Measurements from ENCODE around the gene MVK. TPM values are rescaled to one million over a fixed set of nuclear protein-coding genes. Genes with fewer than 3 reads are reported as not detected.

Gene MVK
- total and polyA plus RNA-seq, 2 experiments from 2014 or later, result 16.7 to 40.1 TPM

DNA sequence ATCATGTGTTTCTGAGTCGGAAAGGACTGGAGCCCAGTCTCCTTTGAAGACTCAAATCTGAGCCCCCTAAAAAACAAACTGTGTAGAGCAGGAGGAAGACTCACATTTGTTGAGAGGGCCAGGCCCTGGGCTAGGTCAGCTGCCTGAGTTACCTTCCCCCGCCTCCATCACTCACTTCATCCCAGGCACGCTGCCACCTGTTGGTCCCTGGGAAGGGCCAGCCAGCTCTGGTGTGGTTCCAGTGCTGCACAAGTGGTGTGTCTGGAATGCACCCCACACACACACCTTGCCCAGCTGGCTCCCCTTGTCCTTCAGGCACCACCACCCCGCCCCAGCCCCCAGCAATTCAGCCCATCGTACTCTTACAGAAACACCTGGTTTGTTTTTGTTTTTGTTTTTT, 9.0 kb downstream of the MVK start:
- H3K4me1 Mint-ChIP-seq, result peaks cover 2% of the 10 kb centered on the region; the same call in 1 of the 3 replicates
- DNase-seq (ENCODE audit: low spot score) (peak; percentile 49), ATAC-seq (peak; percentile 84)
- Histone ChIP-seq H2AFZ (no peak overlapping the region), H3F3A (replicated peaks; ENCODE audit: low read depth) (no peaks in the 10 kb centered on the region), H3K79me2 (replicated peaks; ENCODE audit: insufficient read depth) (peaks cover 5% of the 10 kb centered on the region; the same call in 1 of the 2 replicates), H3K4me1 (ENCODE audit: insufficient read depth) (no peaks in the 10 kb centered on the region), H3K4me2 (no peak overlapping the region), H3K4me3 (no peak overlapping the region), H4K20me1 (replicated peaks; ENCODE audit: insufficient read depth) (no peaks in the 10 kb centered on the region; the same call in 1 of the 2 replicates), H3K27ac (ENCODE audit: low read depth) (no peak overlapping the region), H3K36me3 (ENCODE audit: insufficient read depth) (peaks cover 10% of the 10 kb centered on the region), H3K27me3 (ENCODE audit: insufficient read depth) (no peaks in the 10 kb centered on the region), H3K9me2 (ENCODE audit: insufficient read depth) (no peaks in the 10 kb centered on the region)
- TF ChIP-seq, protein P1, sequence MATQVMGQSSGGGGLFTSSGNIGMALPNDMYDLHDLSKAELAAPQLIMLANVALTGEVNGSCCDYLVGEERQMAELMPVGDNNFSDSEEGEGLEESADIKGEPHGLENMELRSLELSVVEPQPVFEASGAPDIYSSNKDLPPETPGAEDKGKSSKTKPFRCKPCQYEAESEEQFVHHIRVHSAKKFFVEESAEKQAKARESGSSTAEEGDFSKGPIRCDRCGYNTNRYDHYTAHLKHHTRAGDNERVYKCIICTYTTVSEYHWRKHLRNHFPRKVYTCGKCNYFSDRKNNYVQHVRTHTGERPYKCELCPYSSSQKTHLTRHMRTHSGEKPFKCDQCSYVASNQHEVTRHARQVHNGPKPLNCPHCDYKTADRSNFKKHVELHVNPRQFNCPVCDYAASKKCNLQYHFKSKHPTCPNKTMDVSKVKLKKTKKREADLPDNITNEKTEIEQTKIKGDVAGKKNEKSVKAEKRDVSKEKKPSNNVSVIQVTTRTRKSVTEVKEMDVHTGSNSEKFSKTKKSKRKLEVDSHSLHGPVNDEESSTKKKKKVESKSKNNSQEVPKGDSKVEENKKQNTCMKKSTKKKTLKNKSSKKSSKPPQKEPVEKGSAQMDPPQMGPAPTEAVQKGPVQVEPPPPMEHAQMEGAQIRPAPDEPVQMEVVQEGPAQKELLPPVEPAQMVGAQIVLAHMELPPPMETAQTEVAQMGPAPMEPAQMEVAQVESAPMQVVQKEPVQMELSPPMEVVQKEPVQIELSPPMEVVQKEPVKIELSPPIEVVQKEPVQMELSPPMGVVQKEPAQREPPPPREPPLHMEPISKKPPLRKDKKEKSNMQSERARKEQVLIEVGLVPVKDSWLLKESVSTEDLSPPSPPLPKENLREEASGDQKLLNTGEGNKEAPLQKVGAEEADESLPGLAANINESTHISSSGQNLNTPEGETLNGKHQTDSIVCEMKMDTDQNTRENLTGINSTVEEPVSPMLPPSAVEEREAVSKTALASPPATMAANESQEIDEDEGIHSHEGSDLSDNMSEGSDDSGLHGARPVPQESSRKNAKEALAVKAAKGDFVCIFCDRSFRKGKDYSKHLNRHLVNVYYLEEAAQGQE (IDR thresholded peaks at IDR 0.05; ENCODE audit: unreplicated experiment), result no peak
- TF ChIP-seq, protein P2, sequence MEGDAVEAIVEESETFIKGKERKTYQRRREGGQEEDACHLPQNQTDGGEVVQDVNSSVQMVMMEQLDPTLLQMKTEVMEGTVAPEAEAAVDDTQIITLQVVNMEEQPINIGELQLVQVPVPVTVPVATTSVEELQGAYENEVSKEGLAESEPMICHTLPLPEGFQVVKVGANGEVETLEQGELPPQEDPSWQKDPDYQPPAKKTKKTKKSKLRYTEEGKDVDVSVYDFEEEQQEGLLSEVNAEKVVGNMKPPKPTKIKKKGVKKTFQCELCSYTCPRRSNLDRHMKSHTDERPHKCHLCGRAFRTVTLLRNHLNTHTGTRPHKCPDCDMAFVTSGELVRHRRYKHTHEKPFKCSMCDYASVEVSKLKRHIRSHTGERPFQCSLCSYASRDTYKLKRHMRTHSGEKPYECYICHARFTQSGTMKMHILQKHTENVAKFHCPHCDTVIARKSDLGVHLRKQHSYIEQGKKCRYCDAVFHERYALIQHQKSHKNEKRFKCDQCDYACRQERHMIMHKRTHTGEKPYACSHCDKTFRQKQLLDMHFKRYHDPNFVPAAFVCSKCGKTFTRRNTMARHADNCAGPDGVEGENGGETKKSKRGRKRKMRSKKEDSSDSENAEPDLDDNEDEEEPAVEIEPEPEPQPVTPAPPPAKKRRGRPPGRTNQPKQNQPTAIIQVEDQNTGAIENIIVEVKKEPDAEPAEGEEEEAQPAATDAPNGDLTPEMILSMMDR (conservative IDR thresholded peaks at IDR 0.05; ENCODE audit: low read depth in 2 of 2), result peak in 1 of 2 experiments; percentile 50; a peak in 2 of 4 replicates
- peaks cover 8% of the 10 kb centered on the region for H3K27me3 Mint-ChIP-seq (ENCODE audit: insufficient read depth, low read depth, poor library complexity)
- H3K4me3 Mint-ChIP-seq, result no peak overlapping the region
- no peak overlapping the region; the same call in 1 of the 2 replicates for H3K27ac Mint-ChIP-seq
- H3K36me3 Mint-ChIP-seq (ENCODE audit: low read depth), result peaks cover 48% of the 10 kb centered on the region
- no peaks in the 10 kb centered on the region for H3K9me3 Mint-ChIP-seq

DNA sequence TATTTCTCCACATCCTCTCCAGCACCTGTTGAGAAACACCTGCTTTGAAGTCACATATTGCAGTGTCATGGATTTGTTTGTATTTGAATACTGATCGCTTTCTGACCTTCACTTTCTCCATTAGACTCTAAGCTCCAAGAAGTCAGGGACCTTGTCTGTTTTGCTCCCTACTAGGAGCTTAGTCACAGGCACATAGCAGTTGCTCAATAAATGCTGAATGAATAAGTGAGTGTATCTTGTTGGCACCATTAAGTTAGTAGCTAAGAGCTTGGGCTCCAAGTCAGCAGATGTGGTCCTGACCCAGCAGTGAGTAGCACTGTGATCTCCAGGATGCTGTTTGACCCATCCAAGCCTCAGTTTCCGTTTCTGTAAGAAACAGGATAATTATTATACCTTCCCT, 10.1 kb downstream of the MVK start:
- H3K4me3 ChIP-seq, result no peak overlapping the region
- H3K9me2 ChIP-seq (ENCODE audit: insufficient read depth), result no peaks in the 10 kb centered on the region
- no peaks in the 10 kb centered on the region for H3K4me1 ChIP-seq (ENCODE audit: insufficient read depth)
- no peak overlapping the region for H3K27ac ChIP-seq (ENCODE audit: low read depth)
- no peak overlapping the region for H2AFZ ChIP-seq
- H3F3A ChIP-seq (replicated peaks; ENCODE audit: low read depth), result no peaks in the 10 kb centered on the region
- H3K4me2 ChIP-seq, result no peak overlapping the region
- H4K20me1 ChIP-seq (replicated peaks; ENCODE audit: insufficient read depth), result no peaks in the 10 kb centered on the region; the same call in 1 of the 2 replicates
- Mint-ChIP-seq H3K27ac (no peak overlapping the region), H3K4me1 (peaks cover 2% of the 10 kb centered on the region; the same call in 1 of the 3 replicates), H3K4me3 (no peak overlapping the region), H3K36me3 (ENCODE audit: low read depth) (peaks cover 46% of the 10 kb centered on the region), H3K9me3 (no peaks in the 10 kb centered on the region), H3K27me3 (ENCODE audit: insufficient read depth, low read depth, poor library complexity) (peaks cover 10% of the 10 kb centered on the region)
- peaks cover 5% of the 10 kb centered on the region; the same call in 1 of the 2 replicates for H3K79me2 ChIP-seq (replicated peaks; ENCODE audit: insufficient read depth)
- ATAC-seq (no peak), DNase-seq (ENCODE audit: low spot score) (no peak)
- peaks cover 10% of the 10 kb centered on the region for H3K36me3 ChIP-seq (ENCODE audit: insufficient read depth)
- no peaks in the 10 kb centered on the region for H3K27me3 ChIP-seq (ENCODE audit: insufficient read depth)
- TF ChIP-seq, protein P3, sequence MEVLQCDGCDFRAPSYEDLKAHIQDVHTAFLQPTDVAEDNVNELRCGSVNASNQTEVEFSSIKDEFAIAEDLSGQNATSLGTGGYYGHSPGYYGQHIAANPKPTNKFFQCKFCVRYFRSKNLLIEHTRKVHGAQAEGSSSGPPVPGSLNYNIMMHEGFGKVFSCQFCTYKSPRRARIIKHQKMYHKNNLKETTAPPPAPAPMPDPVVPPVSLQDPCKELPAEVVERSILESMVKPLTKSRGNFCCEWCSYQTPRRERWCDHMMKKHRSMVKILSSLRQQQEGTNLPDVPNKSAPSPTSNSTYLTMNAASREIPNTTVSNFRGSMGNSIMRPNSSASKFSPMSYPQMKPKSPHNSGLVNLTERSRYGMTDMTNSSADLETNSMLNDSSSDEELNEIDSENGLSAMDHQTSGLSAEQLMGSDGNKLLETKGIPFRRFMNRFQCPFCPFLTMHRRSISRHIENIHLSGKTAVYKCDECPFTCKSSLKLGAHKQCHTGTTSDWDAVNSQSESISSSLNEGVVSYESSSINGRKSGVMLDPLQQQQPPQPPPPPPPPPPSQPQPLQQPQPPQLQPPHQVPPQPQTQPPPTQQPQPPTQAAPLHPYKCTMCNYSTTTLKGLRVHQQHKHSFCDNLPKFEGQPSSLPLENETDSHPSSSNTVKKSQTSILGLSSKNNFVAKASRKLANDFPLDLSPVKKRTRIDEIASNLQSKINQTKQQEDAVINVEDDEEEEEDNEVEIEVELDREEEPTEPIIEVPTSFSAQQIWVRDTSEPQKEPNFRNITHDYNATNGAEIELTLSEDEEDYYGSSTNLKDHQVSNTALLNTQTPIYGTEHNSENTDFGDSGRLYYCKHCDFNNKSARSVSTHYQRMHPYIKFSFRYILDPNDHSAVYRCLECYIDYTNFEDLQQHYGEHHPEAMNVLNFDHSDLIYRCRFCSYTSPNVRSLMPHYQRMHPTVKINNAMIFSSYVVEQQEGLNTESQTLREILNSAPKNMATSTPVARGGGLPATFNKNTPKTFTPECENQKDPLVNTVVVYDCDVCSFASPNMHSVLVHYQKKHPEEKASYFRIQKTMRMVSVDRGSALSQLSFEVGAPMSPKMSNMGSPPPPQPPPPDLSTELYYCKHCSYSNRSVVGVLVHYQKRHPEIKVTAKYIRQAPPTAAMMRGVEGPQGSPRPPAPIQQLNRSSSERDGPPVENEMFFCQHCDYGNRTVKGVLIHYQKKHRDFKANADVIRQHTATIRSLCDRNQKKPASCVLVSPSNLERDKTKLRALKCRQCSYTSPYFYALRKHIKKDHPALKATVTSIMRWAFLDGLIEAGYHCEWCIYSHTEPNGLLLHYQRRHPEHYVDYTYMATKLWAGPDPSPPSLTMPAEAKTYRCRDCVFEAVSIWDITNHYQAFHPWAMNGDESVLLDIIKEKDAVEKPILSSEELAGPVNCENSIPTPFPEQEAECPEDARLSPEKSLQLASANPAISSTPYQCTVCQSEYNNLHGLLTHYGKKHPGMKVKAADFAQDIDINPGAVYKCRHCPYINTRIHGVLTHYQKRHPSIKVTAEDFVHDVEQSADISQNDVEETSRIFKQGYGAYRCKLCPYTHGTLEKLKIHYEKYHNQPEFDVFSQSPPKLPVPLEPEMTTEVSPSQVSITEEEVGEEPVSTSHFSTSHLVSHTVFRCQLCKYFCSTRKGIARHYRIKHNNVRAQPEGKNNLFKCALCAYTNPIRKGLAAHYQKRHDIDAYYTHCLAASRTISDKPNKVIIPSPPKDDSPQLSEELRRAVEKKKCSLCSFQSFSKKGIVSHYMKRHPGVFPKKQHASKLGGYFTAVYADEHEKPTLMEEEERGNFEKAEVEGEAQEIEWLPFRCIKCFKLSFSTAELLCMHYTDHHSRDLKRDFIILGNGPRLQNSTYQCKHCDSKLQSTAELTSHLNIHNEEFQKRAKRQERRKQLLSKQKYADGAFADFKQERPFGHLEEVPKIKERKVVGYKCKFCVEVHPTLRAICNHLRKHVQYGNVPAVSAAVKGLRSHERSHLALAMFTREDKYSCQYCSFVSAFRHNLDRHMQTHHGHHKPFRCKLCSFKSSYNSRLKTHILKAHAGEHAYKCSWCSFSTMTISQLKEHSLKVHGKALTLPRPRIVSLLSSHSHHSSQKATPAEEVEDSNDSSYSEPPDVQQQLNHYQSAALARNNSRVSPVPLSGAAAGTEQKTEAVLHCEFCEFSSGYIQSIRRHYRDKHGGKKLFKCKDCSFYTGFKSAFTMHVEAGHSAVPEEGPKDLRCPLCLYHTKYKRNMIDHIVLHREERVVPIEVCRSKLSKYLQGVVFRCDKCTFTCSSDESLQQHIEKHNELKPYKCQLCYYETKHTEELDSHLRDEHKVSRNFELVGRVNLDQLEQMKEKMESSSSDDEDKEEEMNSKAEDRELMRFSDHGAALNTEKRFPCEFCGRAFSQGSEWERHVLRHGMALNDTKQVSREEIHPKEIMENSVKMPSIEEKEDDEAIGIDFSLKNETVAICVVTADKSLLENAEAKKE (CRISPR knock-in tag; IDR thresholded peaks at IDR 0.05), result no peak
- no peak for TF ChIP-seq POLR2AphosphoS5 (IDR thresholded peaks at IDR 0.05; ENCODE audit: low read depth)
- TF ChIP-seq EZH2 (IDR thresholded peaks at IDR 0.05; ENCODE audit: low read depth, unreplicated experiment), result no peak
- TF ChIP-seq NANOG (IDR thresholded peaks at IDR 0.05; ENCODE audit: borderline replicate concordance), result no peak
